Stimulated activated CD8-positive, alpha-beta memory T cell treated with anti-CD3 and anti-CD28 coated beads, Interleukin-7, amount 100 ng/mL, for 4 hours (primary cell): ENCODE results near the gene MSMB.

ENCODE experiments used
- DNase-seq, 2 donors: peaks; one replicate each; pipeline ENCODE4 v3.0.0-alpha.2; 2020; ENCODE audit warnings: low read depth in 2 of 2

The MSMB gene

DNA sequence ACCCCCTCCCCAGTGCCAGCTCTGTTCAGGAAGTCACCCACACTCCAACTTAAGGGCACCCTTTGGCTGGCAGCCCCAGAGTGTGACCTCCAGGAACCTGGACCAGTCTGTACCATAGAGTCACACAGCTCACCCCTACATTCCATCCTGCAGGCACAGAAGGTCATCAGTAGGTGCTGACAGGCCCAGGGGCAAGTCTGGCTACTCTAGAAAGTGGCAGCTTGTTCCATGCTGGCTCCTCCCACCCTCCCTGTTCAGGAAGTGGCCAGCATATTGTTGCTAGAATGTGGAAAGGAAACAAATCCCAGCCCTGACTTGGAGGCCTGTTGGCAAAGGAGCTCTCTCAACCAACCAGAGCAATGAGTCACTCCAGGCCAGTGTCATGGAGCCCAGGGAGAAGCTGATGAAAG, 12.5 kb downstream of the MSMB start:
- DNase-seq = no peak

DNA sequence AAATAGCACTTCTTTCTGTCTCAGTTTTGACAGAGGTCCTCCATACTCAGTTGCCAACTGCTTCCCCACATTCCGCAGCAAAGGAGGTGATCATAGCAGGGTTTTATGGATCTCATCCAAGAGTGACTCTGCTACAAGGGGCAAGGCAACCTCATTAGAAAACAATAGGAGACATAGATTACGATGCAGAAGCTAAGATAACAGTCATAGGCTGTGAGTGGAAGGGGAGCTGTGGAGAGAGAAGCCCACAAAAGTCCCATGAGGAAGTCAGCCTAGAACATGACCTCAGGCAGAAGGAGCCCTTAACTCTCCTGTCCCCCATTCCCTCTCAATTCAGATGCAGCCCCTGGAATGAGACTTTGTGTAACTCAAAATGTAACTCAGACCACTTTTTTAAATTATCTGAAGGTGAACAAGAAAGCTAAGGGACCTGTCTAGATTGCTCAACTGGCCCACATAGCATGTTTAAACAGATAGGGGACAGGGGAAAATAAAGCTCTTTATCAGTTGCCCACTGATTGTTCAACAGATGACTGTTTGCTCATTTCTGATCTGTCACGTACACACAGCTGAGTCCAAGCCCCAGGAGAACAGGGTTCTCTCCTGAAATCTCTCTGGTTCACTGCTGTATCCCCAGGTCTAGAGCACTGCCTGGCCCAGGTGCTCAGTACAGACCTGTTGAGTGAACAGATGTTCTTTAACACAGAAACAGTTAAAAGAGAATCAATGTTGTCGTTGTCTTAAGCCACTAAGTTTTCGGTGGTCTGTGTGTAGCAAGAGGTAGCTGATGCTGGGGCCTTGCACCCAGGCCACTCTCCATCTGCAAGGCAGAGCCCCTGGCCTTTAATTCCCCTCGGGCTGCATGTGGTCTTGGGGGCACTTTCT, 14.2 kb downstream of the MSMB start:
- DNase-seq = no peak

DNA sequence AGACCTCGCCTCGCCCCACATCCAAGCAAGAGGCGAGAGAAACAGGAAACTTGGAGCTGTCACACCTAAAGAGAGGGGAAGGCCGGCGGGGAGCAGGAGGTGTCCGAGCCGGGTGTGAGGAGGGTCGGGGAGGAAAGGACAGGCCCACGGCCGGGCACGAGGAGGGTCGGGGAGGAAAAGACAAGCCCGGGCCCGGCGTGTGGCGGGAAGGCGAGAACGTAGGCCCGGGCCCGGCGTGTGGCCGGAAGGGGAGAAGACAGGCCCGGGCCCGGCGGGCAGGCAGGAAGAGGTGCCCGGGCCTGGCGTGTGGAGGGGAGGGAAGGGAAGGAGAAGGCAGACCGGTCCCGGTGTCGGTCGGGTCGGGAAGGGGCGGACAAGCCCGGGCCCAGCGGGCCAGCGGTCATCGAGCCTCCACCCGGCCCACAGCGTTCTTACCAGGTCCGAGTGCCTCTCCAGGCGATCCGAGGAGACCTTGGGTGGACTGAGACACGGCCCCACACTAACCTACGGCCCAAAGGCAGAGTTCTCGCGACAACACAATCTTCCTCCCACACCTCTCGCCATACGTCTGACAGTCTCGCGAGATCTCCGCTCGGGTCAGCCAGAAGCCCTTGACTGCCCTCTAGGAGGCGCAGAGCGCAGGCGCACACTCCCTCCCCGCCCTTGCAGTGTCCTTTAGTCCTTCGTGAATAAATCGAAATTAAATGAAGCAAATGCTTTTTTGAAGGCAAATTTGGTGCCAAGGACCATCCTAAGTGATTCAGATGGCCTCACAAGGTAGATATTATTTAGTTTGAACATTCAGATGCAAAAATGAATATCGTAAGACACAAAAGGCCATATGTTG, 15.8 kb downstream of the MSMB start, which contains the start of gene NCOA4:
Gene NCOA4, minus strand, starts transcription at position 533 of the 847 bp plus-strand sequence. CDS start 13,943 bp downstream, outside the sequence.
- peak; percentile 94 to 95 for DNase-seq

GRCh38 chr10:46029461-46030030, 16.5 kb downstream of the MSMB start:
- no peak for DNase-seq

DNA sequence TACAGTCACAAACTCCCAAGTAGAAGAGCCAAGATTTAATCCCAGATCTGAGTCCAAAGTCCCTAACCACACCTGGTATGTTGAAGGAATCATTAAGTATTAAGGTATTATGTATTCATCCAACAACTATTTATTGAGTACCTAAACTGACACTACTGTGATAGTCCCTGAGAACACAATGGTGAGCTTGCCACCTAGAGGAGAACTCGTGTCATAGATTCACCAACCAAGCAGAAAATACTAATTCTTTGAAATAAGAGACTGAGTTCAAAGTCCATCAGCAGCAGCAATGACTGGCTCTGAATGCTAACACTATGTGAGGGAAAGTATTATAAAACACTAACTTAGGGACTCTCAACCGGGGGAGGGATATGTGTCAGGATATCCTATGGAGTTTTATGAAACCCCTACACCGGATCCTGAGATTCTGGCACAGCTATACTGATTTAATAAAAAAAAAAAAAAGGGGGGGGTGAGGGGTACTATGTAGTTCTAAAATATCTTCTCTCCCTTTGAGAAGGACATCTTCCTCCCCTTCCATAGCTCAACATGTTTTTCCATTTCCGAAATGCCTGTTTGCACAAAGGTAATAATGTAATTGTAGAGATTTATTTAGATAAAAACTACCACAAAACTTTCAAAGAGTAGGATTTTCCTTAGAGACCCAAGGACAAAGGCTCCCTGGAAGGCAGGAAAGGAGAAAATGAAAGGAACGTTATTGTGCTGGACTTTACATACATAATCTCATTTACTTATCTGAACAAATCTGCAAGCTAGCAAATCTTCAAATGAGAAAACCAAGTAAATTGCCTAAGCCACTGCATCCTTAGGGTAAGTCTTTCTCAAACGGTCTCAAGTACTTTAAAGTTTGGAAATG, 17.2 kb downstream of the MSMB start:
- DNase-seq = peak in 1 of 2 donors; percentile 15

DNA sequence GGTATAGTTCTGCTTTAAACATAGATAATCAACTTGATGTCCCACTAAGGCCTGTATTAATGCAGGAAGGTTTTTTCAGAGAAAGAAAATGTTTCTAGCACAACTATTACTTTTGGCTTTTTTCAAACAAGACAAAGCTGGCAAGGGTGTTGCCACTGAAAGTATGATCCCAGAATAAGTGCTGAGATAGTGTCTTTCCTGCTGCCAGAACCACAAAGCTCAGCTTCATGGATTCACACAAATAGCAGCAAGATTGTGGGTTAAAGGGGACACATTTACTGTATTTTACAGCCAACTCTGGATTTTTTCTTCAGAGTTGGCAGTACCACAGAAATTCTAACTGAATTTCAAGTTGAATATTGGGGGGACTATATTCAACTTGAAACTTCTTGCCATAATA, 20.0 kb downstream of the MSMB start:
- DNase-seq = no peak

DNA sequence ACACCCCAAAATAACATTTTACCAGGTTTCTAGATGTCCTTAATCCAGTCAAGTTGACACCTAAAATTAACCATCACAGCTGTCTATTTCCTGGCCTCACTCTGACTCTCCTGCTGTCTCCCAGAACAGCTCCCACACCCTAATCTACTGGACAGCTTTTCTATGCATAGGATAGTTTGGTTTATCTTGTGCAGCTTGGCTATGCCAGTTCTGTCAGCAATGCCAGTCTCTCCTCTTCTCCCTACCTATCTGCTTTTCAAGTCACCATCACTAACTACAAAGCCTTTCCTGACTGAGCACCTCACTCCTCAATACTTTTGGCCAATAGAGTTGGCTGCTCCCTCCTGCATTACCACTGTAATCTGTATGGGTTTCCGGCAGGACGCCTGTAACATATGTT, 20.7 kb downstream of the MSMB start:
- no peak for DNase-seq

- no peak for DNase-seq
Observed at GRCh38 chr10:46024948-46025347, 21.1 kb downstream of the MSMB start.

GRCh38 chr10:46022978-46023702, 22.9 kb downstream of the MSMB start:
- peak; percentile 55 to 77 for DNase-seq

DNA sequence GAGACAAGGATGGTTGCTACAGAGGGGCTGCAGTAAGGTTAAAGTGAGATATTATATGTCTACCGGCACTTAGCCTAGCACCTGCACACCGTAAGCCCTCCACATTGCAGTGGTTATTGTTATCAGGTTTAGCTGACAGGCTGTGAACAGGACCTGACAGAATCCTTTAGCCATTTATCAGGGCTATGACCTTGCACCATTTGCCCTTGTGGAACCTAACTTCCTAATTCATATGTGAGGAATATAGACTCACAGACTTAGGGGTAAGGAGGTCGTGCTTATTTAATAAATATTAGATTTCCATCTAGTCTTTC, 25.8 kb downstream of the MSMB start:
- no peak for DNase-seq

DNA sequence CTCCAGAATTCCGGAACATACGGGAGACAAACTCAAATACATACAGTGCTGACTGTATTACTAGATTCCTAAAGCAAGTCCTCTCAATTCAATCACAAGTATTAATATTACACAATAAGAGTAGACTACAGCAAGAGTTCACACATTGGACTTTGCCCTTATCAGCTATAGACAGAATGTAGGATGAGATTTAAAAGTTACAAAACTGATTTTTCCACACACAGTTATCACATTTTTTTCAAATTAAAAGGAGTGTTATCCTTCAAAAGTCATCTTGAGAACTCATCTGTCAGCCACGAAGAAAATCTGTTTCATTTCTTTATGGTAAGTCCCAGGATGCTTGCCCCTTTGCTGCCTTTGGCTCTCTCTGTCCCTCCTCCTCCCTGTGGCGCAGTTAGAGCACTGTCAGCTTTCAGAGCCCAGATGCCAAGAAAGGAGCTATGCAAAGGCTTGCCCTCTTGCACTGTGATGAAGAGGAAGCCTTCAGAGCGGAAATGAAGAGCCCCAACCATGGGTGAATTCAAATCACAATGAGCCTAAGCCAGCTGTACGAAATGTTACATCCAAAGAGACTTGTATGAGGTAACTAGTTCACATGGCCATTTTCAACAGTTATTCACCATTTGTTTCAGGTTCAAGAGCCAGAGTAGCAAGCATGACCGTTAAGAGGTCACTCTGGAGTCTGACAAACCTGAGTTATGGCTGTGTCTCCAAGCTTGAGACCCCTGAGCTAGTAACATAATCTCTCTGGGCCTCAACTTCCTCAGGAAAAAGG, 26.3 kb downstream of the MSMB start:
- no peak for DNase-seq

DNA sequence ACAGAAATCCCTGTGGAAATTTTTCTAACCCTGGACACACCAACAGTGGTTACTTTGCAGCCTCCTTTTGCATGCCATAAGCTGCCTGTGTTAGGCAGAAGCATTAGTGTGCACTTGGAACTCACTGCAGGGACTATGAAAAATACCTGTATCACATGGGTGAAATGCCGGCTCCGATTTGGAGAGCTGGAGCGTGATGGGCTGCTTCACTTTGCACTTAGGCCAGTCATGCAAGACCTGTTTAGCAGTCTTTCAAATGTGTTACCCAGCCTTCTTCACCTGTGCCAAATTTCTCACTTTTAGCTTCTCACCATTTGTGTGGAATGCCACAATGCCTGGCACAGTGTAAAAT, 26.9 kb downstream of the MSMB start:
- DNase-seq = no peak

DNA sequence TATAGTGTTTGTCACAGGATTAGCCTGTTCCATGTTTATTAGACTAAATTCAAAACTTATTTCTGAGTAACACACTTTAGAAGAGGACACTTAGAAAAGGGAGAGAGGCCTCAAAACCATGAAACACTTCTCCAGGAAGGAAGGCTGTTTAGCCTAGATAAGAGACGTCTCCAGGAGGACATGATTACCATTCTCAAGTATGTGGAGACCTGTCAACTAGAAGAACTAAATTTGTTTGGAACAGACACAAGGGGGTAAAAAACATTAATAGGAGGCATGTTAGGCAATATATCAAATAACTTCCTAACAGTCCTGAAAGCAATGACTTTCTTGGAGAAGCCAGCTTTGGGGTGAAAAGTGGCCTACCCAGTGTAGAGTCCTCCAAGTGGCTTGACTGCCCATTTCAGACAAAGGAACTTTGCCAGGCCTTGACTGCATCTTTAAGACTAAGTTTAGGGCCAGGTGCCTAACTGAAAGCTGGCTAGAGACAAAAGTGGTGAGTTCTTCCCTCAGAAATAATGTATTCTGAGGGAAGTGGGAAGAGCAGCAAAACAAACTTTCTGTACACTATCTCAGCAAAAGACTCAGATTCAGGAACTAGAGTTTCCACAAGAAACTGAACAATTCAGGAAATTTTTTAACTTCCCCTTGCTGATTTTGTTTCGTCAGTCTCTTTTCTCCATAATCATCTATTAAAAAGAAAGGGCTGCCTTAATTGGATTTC, 27.5 kb downstream of the MSMB start:
- DNase-seq = no peak

DNA sequence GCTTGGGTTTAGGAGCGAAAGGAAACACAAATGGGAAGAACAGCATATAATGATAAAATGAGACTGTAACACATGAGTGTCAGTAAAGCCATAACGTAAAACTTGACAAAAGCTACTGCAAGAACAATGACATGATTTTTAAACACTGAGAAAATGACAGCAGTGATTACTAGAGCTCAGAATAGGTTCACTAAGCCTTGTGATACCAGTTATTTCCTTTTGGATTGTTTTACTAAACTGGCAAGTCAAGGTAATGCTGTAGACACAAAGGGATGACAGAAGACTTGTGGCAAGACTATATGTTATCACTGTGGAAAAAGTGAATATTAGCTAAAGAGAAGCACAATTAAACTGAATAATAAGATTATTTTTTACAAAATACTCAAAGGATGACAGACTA, 28.3 kb downstream of the MSMB start:
- no peak for DNase-seq

- no peak for DNase-seq
Observed at GRCh38 chr10:46016811-46017210, 29.3 kb downstream of the MSMB start.

- DNase-seq = no peak
Observed at GRCh38 chr10:46016190-46016589, 29.9 kb downstream of the MSMB start.

GRCh38 chr10:46014683-46015405, 31.2 kb downstream of the MSMB start:
- no peak for DNase-seq

- DNase-seq = no peak
Observed at GRCh38 chr10:46014206-46014605, 31.9 kb downstream of the MSMB start.

DNA sequence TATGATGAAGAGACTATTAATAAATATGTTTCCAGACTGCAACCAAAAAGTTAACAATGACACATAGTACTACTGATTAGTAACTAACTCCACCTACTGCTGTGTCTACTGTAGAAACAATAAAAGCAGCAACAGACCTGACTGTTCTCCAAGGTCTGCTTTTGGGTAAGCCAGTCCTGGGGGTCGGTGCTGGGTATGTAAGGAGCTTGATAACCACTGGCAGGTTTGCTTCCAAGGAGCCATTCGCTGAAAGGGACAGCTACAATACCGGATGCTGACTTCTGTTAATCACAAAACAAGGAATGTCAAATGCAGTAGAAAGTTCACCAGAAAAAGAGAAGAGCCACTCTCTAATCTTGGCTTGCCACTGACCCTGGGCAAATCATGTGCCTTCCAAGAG, 33.3 kb downstream of the MSMB start:
- no peak for DNase-seq
